HL-60 (cell line): ENCODE measurements around the gene CAMKK1.
A peak's percentile ranks its signal among the peaks of the same experiment; 100 is the strongest.

Experiments used
- CTCF ChIP-seq: IDR thresholded peaks from one replicate; pipeline ENCODE4 v1.5.1; 2011; ENCODE audit warnings: low read length, control low read depth, inconsistent platforms; ENCODE audit not compliant: insufficient read depth
- GABPA ChIP-seq: IDR thresholded peaks from 2 replicates; pipeline ENCODE4 v1.6.1; 2012; ENCODE audit warnings: low read depth
- POLR2AphosphoS5 ChIP-seq: IDR thresholded peaks from 2 replicates; pipeline ENCODE4 v1.6.1; 2012; ENCODE audit warnings: low read depth
- SPI1 ChIP-seq: IDR thresholded peaks from 2 replicates; pipeline ENCODE4 v1.6.1; 2012; ENCODE audit warnings: low read depth, mild to moderate bottlenecking, borderline replicate concordance
- TF ChIP-seq, protein P1 (sequence below): IDR thresholded peaks from 2 replicates; pipeline ENCODE4 v1.6.1; 2012; ENCODE audit warnings: low read depth; ENCODE audit not compliant: insufficient replicate concordance

- TF ChIP-seq CTCF: peak; percentile 39
- no peak for TF ChIP-seq POLR2AphosphoS5
- TF ChIP-seq, protein P1, sequence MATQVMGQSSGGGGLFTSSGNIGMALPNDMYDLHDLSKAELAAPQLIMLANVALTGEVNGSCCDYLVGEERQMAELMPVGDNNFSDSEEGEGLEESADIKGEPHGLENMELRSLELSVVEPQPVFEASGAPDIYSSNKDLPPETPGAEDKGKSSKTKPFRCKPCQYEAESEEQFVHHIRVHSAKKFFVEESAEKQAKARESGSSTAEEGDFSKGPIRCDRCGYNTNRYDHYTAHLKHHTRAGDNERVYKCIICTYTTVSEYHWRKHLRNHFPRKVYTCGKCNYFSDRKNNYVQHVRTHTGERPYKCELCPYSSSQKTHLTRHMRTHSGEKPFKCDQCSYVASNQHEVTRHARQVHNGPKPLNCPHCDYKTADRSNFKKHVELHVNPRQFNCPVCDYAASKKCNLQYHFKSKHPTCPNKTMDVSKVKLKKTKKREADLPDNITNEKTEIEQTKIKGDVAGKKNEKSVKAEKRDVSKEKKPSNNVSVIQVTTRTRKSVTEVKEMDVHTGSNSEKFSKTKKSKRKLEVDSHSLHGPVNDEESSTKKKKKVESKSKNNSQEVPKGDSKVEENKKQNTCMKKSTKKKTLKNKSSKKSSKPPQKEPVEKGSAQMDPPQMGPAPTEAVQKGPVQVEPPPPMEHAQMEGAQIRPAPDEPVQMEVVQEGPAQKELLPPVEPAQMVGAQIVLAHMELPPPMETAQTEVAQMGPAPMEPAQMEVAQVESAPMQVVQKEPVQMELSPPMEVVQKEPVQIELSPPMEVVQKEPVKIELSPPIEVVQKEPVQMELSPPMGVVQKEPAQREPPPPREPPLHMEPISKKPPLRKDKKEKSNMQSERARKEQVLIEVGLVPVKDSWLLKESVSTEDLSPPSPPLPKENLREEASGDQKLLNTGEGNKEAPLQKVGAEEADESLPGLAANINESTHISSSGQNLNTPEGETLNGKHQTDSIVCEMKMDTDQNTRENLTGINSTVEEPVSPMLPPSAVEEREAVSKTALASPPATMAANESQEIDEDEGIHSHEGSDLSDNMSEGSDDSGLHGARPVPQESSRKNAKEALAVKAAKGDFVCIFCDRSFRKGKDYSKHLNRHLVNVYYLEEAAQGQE: no peak
- TF ChIP-seq SPI1: no peak
- TF ChIP-seq GABPA: no peak
These were observed 65.6 kb downstream of the CAMKK1 start for GRCh38 chr17:3827124-3827773.
